ENCODE measurements around the gene SIL1.

SIL1 gene

DNA sequence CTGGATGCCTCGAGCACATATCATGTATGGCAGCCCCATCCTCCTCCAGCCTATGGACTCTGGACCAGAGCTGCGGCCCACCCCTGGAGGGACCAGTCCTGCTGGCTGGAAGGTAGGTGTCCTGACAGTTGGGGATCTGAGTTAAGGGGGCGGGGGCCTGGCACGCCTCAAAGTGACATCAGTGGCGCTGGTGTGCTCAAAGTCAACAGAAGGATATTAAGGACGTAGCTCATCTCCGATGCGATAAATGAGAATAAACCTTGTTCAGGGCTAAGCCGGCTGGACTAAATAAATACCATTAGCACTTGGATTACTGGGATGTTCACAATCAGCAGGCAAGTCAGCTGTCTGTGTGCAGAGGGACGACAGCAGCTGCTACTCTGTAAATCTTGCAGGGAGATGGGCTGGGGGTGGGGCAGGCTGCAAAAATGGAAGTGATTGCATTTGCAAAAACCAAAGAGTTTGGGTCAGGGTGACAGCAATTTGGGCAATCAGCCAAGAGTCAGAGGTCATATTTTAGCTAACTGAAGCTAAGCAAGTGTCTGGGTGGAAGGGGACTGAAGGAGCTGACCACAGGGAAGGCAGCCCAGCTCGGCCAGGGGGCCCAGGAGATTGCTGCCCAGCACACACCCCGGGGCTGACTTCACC, 243.0 kb downstream of the SIL1 start:
- DNase-seq (ENCODE audit: low spot score) = no peak

DNA sequence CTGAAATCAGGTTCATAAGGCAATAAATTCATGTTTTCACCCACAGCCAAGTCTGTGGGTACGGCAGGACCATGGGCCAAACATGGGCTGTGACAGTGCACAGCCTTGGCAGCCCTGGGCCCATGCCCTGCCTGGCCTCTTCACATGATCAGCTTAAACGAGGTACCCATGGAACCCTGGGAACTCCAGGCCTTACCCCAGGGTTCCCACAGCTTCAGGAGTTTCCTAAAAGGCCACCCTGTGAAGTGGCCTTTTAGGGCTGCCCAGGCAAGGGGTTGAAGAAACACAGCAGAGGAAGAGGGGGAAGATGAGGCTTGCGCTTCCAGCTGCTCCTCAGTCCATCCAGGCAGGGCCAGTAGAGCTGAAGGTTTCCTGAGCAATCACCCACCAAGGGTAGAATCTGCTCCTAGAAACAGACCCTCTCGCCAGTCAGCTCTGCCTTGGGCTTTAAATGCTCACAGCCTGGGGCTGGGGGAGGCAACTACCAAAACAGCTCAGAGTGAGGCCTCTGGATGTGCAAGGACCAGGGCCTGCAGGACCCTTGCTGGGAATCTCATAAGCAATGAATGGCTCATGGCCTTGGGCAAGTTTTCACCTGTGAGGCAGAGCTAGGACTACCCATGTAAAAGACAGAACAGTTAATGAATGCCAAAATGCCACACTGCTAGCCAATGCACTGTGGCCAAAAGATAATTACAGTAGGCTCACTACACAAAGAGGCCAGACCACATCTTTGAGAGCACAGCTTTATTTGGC, 243.7 kb downstream of the SIL1 start:
- DNase-seq (ENCODE audit: low spot score) = no peak

DNA sequence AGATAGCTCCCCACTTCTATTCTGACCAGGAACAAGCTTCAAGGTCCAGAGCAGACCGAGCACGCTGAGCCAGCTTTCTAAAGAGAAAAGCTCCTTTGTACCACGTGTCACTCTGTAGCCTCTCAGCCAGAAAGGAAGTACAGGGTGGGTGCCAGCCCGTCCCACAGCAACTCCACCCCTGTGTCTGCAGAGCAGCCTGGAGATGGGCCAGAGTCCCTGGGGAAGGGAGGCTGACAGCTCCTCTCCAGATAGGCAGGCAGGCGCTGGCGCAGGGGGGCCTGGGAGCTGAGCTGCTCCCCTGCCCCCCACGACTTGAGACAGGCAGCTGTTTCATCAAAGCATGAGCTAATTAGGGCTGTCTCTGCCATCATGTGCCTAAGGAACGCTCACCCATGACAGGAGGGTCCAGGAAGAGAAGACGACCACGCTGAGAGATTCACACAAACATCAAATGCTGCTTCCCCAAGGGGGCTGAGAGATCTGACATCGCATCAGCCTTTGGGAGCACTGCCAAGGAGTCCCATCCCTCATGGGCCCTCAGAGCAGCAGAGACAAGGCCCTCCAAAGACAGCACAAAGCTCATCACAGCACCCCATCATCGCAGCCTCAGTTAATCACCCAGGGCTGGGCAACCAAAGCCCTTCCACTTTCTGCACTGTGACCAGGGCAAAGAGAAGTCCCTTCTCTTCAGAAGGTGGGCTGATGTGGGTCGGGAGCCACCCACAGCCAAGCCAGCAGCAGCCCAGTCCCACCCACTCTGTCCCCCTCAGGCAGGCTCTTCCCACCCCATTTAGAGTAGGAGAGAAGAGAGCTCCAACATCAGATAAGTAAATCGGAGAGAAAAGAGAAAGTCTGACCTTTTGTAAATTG, 244.5 kb downstream of the SIL1 start:
- peak; percentile 81 for DNase-seq (ENCODE audit: low spot score)

- no peak for DNase-seq (ENCODE audit: low spot score)
Measured at GRCh38 chr5:138952962-138953361, 245.2 kb downstream of the SIL1 start.

DNA sequence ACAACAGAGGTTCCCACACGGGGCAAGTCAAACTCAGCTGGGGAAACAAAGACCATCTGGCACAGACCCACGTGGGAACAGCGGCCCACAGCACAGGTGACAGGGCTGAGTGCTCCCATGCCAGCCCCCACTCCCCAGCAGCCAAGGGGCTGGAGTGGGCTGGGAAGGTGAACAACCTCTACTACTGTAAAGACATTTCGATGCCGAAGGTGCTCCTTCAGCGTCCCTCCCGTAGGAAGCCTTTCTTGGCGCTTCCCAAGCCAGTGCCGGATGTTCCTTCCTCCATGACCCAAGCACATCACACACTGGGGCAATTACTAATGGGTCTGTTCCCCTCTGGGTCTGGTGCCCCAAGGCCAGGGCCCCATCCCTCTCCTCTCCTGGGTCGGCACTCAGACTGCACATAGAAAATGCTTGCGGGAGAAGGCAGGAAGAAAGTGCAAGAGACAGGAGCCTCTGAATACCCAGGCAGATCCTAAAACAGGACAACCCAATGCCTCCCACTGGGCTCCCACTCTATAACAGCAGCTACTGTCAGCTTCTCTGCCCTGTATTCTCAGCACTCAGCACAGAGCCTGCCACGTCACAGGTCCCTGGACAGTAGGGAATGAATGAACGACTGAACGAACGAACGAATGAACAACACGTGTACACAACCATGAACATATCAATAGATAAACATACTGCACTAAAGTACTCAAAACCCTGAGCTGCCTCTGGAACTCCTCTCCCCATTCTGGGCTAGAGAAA, 246.0 kb downstream of the SIL1 start:
- DNase-seq (ENCODE audit: low spot score) = no peak

- DNase-seq (ENCODE audit: low spot score) = no peak
Measured at GRCh38 chr5:138951091-138951985, 246.8 kb downstream of the SIL1 start.

DNA sequence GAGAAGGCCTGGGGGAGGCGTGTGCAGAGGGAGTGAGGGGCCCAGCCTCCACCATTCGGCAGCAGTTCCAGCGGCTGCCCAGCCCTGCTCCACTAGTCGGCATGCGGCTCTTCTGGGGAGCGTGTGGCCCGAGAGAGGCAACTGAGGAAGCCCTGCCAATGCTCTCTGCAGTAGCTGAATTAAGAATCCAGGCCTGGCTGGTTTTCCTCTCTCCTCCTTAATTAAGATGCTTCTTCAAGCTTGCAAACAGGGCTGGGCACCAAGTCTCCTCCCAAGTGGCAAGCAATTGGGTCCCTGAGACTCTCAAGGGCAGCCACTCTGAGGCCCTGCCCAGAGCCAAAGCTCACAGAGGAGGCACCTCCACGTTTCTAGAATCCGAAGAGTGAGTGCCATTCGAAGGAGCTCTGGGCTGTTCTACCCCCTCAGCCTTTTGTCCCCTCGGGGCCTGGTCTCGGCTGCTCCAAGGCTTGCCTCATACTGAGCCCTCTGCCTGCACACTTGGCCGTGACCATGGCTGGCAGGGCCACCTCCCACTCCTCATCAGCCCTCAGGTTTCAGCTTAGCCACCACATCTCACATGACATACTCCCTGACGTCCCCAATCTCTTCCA, 247.6 kb downstream of the SIL1 start:
- DNase-seq (ENCODE audit: low spot score) = no peak

DNA sequence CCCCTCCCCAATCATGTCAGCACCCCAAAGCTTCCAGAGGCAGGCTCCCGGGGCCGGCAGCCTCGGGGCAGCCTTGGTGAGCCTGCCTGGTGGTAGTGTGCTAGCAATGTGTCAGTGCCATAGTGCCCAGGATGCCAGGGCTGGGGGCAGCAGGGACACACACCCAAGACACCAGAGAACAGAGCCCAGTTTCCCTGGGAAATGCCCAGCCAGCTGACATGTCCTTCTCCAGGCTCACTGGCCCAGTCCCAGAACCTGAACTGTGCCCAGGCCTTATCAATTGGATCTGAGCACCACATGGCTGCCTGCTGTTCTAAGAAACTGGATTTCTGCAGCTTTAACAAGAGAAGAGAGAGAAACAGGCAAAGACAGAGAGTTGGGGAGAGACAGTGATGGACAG, 248.2 kb downstream of the SIL1 start:
- no peak for DNase-seq (ENCODE audit: low spot score)

GRCh38 chr5:138949223-138949574, 249.0 kb downstream of the SIL1 start:
- DNase-seq (ENCODE audit: low spot score) = no peak

GRCh38 chr5:138948471-138949222, 249.5 kb downstream of the SIL1 start:
- DNase-seq (ENCODE audit: low spot score) = no peak

DNA sequence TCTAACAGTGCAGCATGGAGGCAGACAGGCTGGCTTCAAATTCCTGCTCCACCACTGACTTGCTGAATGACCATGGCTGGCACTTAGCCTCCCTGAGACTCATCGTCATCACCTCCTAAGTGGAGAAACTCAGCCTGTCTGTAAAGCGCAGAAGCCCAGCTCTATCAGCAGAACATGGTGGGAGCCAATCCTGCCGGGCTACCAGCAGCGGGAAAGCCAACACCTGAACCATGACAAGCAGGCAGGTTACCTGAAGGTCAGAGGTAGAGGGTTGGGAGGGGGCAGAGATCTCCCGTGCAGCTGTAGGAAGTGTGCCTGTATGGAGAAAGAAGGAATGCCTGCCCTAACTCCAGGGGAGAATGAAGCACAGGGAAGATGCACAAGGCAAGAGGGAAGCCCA, 250.4 kb downstream of the SIL1 start:
- no peak for DNase-seq (ENCODE audit: low spot score)

DNA sequence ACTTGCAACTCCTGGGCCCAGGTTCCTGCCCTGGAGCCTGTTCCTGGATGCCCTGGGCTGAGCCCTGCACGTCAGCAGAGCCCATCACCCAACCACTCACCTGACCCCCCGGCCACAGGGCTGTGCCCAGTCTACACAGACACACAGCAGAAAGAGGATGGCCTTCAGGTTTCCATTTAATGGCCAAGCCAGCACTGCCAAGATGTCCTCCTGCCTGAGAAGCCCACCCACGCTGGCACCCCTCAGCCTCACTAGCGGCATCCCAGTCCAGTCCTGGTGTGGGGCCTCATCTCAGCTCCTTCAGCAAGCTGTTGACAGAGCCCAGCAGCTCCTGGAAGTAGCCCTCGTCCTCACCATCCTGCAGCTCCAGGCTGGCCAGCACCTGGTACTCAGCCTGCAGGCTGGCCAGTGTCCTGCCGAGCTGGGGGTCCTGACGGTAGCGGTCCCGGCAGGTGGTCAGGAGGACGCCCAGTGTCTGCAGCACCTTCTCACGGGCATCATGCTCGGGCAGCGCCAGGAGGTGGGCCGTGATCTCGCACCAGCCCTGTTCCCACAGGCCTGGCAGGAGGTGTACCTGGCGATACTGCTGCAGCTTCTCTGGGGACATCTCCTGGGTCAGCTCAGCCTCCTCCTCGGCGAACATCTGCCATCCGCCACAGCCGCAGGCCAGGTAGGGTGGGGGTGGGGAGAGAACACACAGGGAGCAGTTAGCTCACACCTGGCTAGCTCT, 251.2 kb downstream of the SIL1 start:
- DNase-seq (ENCODE audit: low spot score) = no peak

DNA sequence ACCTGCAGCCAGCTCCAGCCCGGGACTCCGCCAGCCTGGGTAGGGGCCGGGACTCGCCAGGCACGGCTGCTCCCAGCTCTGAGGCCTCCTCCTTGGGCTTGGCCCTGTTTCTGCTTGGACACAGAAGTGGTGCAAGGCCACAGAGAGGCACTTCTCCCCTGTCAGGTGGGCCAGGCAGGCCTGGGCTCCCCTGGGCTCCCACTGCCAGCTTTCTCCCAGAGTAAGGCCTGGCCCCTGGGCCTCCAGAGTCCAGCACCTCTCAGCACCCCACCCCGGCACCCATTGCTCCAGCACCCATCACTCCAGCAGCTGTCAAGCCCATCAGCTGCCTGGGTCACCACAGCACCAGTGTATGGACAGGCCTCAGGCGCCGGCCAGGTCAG, 251.9 kb downstream of the SIL1 start:
- no peak for DNase-seq (ENCODE audit: low spot score)

- no peak for DNase-seq (ENCODE audit: low spot score)
Measured at GRCh38 chr5:138945421-138946240, 252.5 kb downstream of the SIL1 start.

DNA sequence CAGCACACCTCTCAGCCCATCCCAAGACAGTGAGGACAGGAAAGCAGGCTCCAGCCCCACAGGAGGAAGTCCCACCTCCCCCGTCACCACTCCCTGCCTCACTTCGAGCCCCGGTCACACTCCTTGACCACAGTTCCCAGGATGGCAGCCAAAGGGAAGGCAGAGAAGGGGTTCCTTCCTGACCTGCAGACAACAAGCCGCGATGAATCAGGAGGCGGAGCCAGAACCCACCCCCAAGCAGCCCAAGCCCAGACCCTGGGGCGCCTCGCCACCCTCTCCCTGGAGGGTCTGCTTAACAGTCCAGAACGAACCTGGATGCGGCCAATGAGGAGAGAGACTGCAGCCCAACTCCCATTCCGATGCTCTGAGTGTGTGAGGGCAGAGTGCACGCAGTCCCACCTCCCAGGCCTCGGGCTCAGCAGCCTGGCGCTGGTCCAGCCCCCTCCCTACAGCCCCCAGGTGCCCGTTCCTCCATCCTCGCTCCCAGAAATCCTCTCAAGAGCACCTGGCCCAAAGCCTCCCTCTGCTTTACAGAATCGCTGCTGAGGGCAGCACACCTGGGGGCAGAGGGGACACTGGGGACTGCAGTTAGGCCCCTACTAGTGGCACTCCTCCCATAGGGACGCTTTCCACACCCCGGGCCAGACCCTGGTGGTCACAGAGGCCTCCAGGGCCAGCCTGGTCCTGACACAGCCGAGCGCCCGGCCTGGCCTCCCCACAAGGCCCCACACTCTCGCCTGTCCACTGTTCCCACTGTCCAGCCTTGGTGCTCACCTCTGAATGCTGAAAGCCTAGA, 253.4 kb downstream of the SIL1 start:
- DNase-seq (ENCODE audit: low spot score) = no peak

DNA sequence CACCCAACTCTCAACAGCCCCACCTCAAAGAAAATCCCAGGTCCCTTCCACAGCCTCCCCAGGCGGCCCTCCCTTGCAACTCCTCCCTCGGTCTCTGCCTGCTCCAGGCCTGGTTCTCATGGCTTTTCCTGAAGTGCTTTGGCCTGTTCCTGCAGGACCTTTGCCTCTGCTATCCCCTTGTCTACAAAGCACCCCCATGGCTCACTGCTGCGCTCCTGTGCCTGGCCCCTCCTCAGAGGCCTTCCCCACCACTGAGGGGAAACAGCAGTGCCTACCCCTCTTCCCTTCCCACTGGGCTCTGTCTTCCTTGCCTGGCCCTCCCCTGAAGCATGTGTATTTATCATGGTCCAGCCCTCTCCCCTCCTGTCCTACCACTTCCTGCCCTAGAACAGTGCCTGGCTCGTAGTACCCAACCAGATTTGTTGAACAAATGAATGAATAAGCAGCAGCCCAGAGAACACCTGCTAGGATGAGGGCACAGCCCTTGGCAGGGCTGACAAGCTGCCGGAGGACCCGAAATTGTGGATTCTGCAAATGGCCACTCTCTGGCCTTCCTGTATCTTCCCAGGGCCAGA, 254.5 kb downstream of the SIL1 start:
- DNase-seq (ENCODE audit: low spot score) = no peak

DNA sequence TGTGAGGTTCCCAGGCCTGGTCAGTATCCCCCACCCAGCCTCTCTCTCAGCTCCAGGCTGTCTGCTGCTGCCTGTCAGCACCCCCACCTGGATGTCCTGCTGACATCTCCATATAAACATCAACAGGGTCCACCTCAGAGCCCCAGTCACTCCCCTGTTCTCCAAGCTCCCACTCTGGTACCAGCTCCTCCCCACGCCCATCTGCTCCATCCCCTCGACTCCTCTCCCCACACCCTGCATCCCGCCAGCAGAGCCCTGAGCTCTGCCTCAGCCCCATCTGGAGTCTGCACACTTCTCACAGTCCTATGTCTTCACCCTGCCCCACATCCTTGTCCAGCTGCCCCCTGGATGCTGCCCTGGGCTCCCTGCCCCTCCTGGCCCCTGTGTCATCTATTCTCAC, 255.3 kb downstream of the SIL1 start:
- no peak for DNase-seq (ENCODE audit: low spot score)

Data from AG20443 (cell line).